ENCODE measurements around the gene CCDC107. TPM values are rescaled to one million over a fixed set of nuclear protein-coding genes. Genes with fewer than 3 reads are reported as not detected.

CCDC107 gene
- total RNA-seq, 2 donors from 2014 or later = 75.2 to 92.2 TPM

DNA sequence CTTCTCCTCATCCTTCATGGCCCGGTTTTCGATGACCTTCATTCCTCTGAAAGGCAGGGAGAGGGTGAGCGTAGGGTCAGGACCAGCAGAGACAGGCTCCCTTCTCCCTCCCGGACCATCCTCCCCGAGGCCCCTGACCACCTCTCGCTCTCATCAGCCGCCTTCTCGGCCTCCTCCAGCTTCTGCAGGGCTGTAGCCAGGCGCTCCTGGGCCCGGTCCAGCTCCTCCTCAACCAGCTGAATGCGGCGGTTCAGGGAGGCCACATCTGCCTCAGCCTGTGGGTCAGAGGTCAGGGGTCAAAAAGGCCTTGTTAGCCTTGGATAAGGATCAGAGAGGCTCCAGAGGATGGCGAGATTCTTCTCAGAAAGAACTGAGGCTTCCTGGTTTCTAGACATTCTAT lies 27.4 kb downstream of the CCDC107 start:
- H3K4me1 ChIP-seq (ENCODE audit: control insufficient read depth in 1 of 2, low read depth in 2 of 2) = peaks cover 6 to 45% of the 10 kb centered on the region in 2 donors
- peaks cover 70% of the 10 kb centered on the region for H3K36me3 ChIP-seq
- H3K9me3 ChIP-seq = no peaks in the 10 kb centered on the region
- ATAC-seq (ENCODE audit: insufficient number of reproducible peaks, low FRiP score, low read depth) (no peak), DNase-seq (ENCODE audit: low spot score) (no peak)
- peak overlapping the region; percentile 99 to 100 for H3K27ac ChIP-seq
- H3K4me3 ChIP-seq = peak overlapping the region; percentile 94
- TF ChIP-seq, protein P1, sequence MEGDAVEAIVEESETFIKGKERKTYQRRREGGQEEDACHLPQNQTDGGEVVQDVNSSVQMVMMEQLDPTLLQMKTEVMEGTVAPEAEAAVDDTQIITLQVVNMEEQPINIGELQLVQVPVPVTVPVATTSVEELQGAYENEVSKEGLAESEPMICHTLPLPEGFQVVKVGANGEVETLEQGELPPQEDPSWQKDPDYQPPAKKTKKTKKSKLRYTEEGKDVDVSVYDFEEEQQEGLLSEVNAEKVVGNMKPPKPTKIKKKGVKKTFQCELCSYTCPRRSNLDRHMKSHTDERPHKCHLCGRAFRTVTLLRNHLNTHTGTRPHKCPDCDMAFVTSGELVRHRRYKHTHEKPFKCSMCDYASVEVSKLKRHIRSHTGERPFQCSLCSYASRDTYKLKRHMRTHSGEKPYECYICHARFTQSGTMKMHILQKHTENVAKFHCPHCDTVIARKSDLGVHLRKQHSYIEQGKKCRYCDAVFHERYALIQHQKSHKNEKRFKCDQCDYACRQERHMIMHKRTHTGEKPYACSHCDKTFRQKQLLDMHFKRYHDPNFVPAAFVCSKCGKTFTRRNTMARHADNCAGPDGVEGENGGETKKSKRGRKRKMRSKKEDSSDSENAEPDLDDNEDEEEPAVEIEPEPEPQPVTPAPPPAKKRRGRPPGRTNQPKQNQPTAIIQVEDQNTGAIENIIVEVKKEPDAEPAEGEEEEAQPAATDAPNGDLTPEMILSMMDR (IDR thresholded peaks at IDR 0.05) = no peak
- H3K27me3 ChIP-seq (replicated peaks; ENCODE audit: insufficient read depth) = no peaks in the 10 kb centered on the region

DNA sequence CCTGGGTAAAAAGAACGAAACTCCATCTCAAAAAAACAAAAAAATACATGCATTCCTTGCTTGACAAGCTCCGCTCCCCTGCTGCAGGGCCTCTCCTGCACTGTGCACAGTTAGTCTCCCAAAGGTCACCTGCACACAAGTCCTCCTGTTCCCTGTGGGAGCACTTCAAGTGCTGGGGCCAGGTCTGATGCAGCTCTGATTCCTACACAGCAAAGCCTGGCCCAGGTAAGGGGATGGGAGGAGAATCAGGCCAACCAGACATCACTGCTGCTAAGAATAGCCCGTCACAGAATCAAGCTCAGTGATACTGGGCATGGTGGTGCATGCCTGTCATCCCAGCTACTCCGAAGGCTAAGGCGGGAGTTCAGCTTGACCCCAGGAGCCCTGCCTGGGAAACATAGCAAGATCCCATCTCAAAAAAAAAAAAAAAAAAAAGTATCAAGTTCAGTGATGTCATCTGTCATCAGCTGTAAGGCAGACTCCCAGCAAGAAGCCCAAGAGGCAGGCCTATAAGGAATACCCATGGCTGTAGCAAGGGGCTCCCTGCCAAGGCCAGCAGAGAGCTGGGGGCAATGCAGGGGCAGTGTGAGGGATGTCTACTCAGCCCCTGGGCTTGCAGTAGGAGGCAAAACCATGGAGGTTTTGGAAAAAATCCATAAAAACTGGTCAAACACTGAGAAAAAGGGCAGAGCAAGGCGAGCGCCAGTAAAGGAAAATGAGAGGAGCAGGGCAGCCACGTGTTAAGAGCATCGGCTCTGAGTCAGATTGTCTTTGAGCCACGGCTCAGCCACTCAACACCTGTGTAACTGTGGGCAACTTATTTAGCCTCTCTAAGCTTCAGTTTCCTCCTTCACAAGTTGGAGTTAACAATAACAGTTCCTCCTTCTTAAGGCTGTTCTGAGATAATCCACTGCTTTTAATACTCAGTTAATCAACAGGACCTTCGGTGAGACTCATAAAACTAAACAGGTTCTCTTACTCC lies 28.4 kb downstream of the CCDC107 start:
- H3K4me1 ChIP-seq (ENCODE audit: control insufficient read depth in 1 of 2, low read depth in 2 of 2) = peaks cover 6 to 46% of the 10 kb centered on the region in 2 donors
- H3K4me3 ChIP-seq = peak overlapping the region; percentile 94
- H3K36me3 ChIP-seq = peaks cover 70% of the 10 kb centered on the region
- DNase-seq (ENCODE audit: low spot score) = no peak
- TF ChIP-seq, protein P1 (IDR thresholded peaks at IDR 0.05) = no peak
- ATAC-seq (ENCODE audit: insufficient number of reproducible peaks, low FRiP score, low read depth) = no peak
- H3K27ac ChIP-seq = peak overlapping the region; percentile 99 to 100
- H3K27me3 ChIP-seq (replicated peaks; ENCODE audit: insufficient read depth) = no peaks in the 10 kb centered on the region
- no peaks in the 10 kb centered on the region for H3K9me3 ChIP-seq

DNA sequence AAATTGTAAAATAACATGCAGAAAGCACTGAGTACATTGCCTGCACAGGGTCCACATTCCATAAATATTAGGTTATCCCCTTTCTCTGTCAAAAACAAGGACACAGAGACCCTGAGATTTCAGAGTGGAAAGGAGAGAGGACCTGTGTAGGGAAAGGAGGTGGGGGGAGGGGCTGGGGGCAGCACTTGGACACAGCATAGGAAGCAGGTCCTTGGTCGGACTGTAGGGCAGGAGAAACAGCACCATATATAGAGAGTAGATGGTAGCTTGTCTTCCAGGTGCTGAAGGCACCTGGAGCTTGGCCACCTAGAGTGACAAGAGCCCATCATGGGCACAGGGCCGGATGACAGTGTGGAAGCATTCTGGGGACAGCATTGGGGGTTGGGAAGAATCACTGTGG lies 29.2 kb downstream of the CCDC107 start:
- TF ChIP-seq, protein P1 (IDR thresholded peaks at IDR 0.05) = no peak
- DNase-seq (ENCODE audit: low spot score) = no peak
- H3K4me3 ChIP-seq = peak overlapping the region; percentile 94
- ATAC-seq (ENCODE audit: insufficient number of reproducible peaks, low FRiP score, low read depth) = no peak
- peaks cover 10 to 47% of the 10 kb centered on the region in 2 donors for H3K4me1 ChIP-seq (ENCODE audit: control insufficient read depth in 1 of 2, low read depth in 2 of 2)
- no peaks in the 10 kb centered on the region for H3K9me3 ChIP-seq
- H3K36me3 ChIP-seq = peaks cover 64% of the 10 kb centered on the region
- H3K27ac ChIP-seq = peak overlapping the region; percentile 99 to 100
- H3K27me3 ChIP-seq (replicated peaks; ENCODE audit: insufficient read depth) = no peaks in the 10 kb centered on the region

DNA sequence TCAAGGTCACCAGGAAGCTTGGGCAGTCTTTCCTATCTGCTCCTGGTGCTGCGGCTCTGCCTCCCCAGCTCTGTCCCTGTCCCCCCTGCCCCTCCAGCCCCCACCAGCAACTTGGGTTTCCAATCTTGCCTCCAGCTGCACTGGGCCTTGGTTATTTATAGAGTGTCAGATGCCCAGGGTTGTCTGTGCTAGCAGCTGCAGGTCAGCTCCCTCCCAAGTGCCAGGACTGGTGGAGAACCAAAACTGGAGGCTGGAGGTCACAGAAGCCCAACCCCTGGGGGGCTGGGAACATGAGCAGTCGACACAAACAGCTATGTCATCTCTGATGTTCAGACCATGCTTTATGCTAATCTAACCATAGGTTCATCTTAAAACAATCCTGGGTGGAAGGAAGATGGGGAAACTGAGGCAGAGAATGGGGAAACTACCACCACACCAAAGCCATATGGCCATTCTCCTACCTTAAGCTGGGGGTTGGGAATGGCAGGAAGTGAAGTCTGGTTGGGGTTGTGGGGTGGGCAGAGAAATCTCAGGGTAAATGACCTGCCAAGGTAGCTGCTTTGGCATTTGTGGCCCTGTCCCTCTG lies 30.0 kb downstream of the CCDC107 start:
- TF ChIP-seq, protein P1 (IDR thresholded peaks at IDR 0.05) = no peak
- no peaks in the 10 kb centered on the region for H3K9me3 ChIP-seq
- DNase-seq (ENCODE audit: low spot score) (no peak), ATAC-seq (ENCODE audit: insufficient number of reproducible peaks, low FRiP score, low read depth) (no peak)
- peak overlapping the region; percentile 99 to 100 for H3K27ac ChIP-seq
- H3K27me3 ChIP-seq (replicated peaks; ENCODE audit: insufficient read depth) = no peaks in the 10 kb centered on the region
- peaks cover 16 to 46% of the 10 kb centered on the region in 2 donors for H3K4me1 ChIP-seq (ENCODE audit: control insufficient read depth in 1 of 2, low read depth in 2 of 2)
- H3K4me3 ChIP-seq = peak overlapping the region; percentile 94
- peaks cover 57% of the 10 kb centered on the region for H3K36me3 ChIP-seq
